HG03159 (cell line): ENCODE results near the gene INPP5E.

Experiments
- ATAC-seq: cut with Tn5 transposase; IDR thresholded peaks from one replicate; pipeline ENCODE4 v1.9.1; 2021; ENCODE audit warnings: mild to moderate bottlenecking, moderate library complexity; ENCODE audit not compliant: unreplicated experiment

INPP5E gene

DNA sequence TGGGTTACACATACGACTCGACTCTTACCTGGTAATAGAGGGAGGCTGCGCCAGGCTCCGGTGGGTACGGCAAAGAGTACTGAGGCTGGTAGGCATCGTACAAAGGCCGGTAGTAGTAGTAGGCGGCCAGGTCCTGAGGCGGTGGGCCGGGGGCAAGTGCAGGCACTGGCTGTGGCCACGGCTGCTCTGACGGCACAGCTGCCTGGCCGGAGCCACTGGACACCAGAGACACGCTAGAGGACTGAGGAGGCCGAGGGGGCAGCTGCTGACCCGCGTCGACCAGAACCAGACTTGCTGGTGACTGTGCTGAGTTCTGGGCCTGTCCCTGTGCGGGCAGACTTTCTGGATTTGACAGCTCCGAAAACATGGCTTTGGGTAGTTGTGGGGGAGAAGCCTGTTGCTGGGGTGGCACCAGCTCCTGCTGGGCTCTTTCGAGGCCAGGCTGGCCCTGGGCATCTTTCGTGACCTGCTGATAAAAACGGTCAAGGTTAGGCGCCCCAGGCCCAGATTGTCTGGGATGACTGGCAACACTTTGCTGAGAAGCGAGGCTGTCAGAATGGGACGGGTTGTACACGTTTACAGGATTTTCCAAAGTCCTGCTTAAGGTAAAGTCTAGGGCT, 34.5 kb upstream of the INPP5E start:
- ATAC-seq: no peak

- ATAC-seq: no peak
Observed at GRCh38 chr9:136473354-136473721, 33.7 kb upstream of the INPP5E start.

- no peak for ATAC-seq
Observed at GRCh38 chr9:136472640-136473353, 33.2 kb upstream of the INPP5E start.

DNA sequence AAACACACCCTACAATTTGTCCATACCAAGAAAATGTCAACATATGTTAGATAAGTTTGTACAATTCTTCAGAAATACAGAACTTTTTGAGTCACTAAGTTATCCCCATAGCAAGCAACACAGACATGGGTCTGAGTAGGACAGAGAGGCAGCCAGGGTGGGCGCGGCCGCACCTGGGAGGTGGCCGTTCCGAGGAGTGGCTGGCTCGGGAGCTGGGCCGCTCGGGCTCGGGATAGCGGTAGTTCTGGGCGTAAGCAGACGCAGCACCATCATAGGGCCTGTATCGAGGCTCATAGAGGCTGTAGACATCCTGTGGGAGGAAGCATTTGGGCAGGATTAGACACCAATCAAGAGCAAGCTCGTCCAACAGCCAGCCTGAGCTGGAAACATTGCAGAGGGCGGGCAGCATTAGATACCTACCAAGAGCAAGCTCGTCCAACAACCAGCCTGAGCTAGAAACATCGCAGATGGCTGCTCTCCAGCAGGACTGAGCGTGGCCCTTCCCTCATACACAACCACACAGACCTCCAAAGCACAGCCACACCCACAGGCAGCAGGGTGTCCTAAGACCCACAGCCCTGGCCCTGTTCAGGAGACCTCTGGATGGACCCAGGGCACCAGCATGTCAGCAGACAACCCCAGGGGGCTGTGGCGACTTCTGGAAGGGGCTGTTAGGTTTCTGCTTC, 32.3 kb upstream of the INPP5E start:
- ATAC-seq: no peak

GRCh38 chr9:136470792-136471469, 31.3 kb upstream of the INPP5E start:
- no peak for ATAC-seq

GRCh38 chr9:136470356-136470755, 30.7 kb upstream of the INPP5E start:
- ATAC-seq: no peak

DNA sequence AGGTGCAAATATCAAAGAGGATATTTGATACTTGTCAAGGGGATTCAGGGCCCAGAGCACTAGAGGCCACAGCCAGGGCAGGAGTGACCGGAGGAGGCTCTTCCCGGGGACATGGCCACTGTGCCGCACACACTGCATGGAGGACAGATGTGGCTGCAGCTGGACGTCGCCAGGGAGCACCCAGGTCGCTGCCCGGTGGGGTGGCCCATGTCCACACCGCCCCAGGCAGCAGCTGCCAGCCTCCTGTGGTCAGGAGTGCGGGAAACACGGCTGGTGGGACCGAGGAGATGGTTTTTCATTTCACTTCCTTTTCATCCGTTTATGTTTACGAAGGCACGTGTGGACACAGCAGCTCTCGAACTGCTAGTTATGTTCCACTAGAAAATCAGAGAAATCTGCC, 28.1 kb upstream of the INPP5E start:
- no peak for ATAC-seq

DNA sequence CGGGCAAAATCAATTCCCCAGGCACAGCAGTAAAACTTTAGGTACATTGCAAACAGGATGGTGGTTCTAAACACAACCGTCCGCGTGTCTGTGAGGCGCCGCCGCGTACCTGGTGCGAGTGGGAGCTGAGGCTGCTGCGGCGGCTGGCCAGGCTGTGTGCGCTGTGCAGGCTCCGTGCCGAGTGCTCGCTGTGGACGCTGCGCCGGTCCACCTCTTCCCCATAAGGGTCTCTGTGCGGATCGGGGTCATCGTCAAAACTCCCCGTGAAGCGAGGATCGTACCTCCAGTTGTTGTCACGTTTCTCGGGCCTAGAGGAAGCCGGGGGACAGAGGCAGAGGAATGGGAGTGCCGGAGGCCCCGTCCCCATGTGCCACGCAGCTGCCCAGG, 26.5 kb upstream of the INPP5E start:
- ATAC-seq: no peak

- no peak for ATAC-seq
Observed at GRCh38 chr9:136465500-136466154, 26.0 kb upstream of the INPP5E start.

DNA sequence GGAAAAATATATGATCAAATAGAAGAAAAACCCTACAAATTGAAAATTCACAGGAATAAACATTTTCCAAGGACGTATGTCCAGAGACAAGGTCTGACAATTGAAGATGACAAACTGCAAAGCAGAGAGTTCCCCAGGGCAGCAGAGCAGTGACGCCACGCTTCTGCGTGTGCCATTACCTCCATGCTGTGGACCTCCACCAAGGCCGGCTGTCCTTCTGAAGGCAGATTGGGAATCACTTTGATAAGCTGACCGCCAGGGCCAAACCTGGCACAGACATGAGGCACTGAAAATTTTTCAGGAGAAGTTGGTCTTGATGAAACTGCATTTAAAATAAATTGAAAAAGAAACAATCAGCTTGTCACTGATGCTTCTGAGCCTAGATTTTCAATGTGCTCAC, 24.6 kb upstream of the INPP5E start:
- ATAC-seq: no peak

- no peak for ATAC-seq
Observed at GRCh38 chr9:136463578-136463977, 23.9 kb upstream of the INPP5E start.

DNA sequence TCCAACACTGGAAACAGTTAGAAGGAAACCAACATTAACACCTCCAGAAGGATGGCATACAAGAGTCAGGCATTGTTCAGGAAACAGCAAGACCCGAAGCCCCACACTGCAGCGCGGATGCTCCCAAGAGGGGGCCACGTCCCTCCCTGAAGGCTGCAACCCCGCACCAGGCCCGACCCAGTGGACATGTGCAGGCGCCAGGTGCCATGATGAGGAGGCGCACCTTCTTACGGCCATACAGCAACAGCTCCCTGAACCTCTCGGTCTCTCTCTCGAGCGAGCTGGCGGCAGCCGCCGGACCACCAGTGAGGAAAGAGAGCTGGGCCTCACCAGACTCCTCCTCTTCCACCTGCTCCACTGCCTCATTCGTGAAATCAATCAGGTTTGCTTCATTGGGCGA, 23.0 kb upstream of the INPP5E start:
- ATAC-seq: no peak

GRCh38 chr9:136460772-136461325, 21.2 kb upstream of the INPP5E start:
- ATAC-seq: no peak

DNA sequence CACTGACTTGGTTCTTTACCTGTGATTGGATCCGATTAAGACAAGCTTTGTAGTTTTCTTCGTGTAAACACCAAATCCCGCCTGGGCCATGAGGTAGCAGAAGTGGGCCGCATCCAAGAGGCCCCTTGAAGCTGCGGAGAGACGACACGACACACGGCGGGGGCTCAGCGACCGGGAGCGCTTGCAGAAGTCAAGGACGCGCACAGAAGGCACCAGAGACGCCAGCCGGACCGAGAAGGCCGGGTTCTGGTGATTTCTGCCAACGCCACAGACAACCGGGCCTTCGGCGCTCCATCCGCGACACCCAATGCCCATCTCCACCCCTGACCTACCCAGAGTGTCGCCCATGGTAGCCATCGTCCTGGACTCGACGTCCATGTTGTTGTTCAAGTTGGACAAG, 19.8 kb upstream of the INPP5E start:
- ATAC-seq: no peak

GRCh38 chr9:136457326-136457725, 17.7 kb upstream of the INPP5E start:
- ATAC-seq: no peak

DNA sequence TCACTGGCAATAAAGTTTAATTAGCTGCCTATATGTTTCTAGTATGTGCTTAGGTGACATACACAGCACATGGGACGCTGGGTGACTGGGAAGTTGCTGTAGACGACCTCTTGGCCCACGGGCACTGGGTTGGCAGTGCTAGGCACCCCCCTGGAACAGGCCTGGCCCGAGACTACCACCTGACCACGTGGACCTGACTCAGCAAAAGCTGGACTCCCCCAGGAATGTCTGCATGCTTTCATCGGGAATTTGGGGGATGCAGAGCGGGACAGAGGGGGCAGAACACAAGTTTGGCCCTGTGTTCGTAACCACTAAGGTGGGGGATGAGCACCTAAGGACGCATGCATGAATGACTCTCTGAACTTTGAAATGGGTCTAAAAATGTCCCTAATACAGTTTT, 16.6 kb upstream of the INPP5E start:
- ATAC-seq: no peak

DNA sequence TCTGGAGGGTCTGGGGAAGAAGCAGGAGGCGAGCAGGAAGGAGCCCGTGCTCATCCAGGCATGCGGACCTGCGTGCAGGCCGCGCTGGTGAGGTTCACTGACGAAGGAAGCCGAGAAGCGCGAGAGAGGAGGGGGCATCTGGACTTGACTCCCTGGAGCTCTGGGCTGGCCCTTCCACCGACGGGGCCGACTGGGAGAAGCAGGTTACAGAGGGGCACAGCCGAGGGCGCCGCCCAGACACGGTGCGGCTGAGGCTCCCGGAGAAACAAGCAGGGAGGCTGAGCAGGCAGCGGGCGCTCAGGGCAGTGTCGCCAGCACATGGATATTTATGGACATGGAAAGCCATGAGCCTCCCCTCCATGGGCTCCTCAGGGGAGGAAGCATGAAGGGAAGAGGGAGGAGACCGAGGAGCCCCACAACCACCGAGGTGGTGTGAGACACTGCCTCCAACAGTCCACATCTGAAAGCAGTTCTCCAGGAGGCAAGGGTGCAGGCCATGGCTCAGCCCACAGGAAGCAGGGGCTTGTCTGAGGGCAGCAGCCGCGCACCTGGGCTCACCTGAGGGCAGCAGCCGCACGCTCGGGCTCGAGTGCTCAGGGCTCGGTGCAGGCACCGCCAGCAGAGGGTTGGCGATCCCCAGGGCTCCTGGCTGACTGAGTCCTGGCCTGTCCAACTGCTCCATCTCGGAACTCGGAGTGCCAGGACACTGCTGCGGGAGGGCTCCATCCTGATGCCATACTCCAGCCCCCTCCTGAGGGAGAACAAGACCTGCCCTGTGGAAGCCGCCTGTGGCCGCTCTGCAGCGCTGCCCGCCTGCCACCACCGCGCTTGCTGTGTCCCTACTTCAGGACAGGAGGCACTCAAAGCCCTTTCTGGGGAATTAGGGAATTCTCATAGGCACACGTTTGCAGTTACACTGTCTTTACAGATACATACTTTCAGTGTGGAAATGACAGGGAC, 15.7 kb upstream of the INPP5E start:
- ATAC-seq: no peak

- ATAC-seq: no peak
Observed at GRCh38 chr9:136454026-136454796, 14.6 kb upstream of the INPP5E start.

- no peak for ATAC-seq
Observed at GRCh38 chr9:136453326-136453725, 13.7 kb upstream of the INPP5E start.
